ENCODE measurements around the gene FCHO2. TPM values are rescaled to one million over a fixed set of nuclear protein-coding genes. Genes with fewer than 3 reads are reported as not detected.

Gene FCHO2
- total and polyA plus RNA-seq, 2 of the 8 experiments (the other 6 are each of a cell fraction or from before 2014, with no cell fraction given), result 4.3 to 15.7 TPM

- Histone ChIP-seq H3K4ac (replicated peaks; ENCODE audit: insufficient read length, low read depth, low read length) (no peak overlapping the region), H3K79me2 (ENCODE audit: control insufficient read depth in 1 of 2, insufficient read depth in 2 of 2, low read length in 2 of 2) (no peaks in the 10 kb centered on the region), H3K23ac (ENCODE audit: insufficient read length) (no peak overlapping the region), H3K4me2 (ENCODE audit: insufficient read depth in 1 of 2, low read depth in 2 of 2, low read length in 2 of 2) (no peak overlapping the region), H3K14ac (ENCODE audit: insufficient read length) (no peak overlapping the region), H4K91ac (replicated peaks; ENCODE audit: insufficient read length, low read length) (no peak overlapping the region), H3K56ac (replicated peaks; ENCODE audit: insufficient read length, low read depth, low read length) (no peak overlapping the region), H2BK120ac (replicated peaks; ENCODE audit: low read depth, low read length) (no peak overlapping the region), H2BK15ac (ENCODE audit: low read length) (no peak overlapping the region), H3K36me3 (ENCODE audit: control insufficient read depth in 2 of 4, insufficient read depth in 4 of 4, low read length in 3 of 4) (no peaks in the 10 kb centered on the region), H3K18ac (ENCODE audit: extremely low read depth, low read length) (no peak overlapping the region), H3K4me1 (replicated peaks in 1 of 4; ENCODE audit: control insufficient read depth in 3 of 4, insufficient read depth in 4 of 4, low read length in 3 of 4) (peaks cover 0 to 8% (median 7%) of the 10 kb centered on the region in 4 experiments; a peak in 4 of 7 replicates), H2AFZ (ENCODE audit: low read length) (no peak overlapping the region), H2BK12ac (ENCODE audit: low read depth, low read length) (no peak overlapping the region), H3K27me3 (replicated peaks in 1 of 4; ENCODE audit: control insufficient read depth in 3 of 4, extremely low read depth in 1 of 4, insufficient read depth in 3 of 4, low read length in 3 of 4) (no peaks in the 10 kb centered on the region), H3K9ac (replicated peaks in 1 of 4; ENCODE audit: extremely low read depth in 1 of 4, low read depth in 3 of 4, low read length in 3 of 4) (no peak overlapping the region), H3K9me3 (ENCODE audit: insufficient read depth in 2 of 2, low read depth in 1 of 2, low read length in 1 of 2) (no peaks in the 10 kb centered on the region), H4K5ac (ENCODE audit: insufficient read length, low read depth, low read length) (no peak overlapping the region), H2AK5ac (ENCODE audit: low read depth, low read length) (no peak overlapping the region), H4K8ac (ENCODE audit: extremely low read depth, insufficient read depth, low read length) (no peak overlapping the region), H2BK5ac (ENCODE audit: low read depth, low read length) (no peak overlapping the region), H3K27ac (ENCODE audit: low read depth, low read length) (no peak overlapping the region), H3K4me3 (ENCODE audit: extremely low read depth in 1 of 4, insufficient read depth in 2 of 4, low read depth in 3 of 4, low read length in 4 of 4) (no peak overlapping the region), H4K20me1 (replicated peaks in 1 of 2; ENCODE audit: control insufficient read depth in 1 of 2, insufficient read depth in 2 of 2, low read length in 2 of 2) (no peaks in the 10 kb centered on the region), H3K23me2 (ENCODE audit: low read depth, low read length) (no peaks in the 10 kb centered on the region), H2BK20ac (ENCODE audit: low read length) (no peak overlapping the region; the same call in 1 of the 2 replicates), H3K79me1 (ENCODE audit: low read depth, low read length) (no peaks in the 10 kb centered on the region)
- POLR2A ChIA-PET (ENCODE audit: partially characterized antibody), result interaction anchor here (0.9 kb wide), 1 partner anchor 114 kb away, joined by 3 read pairs; no protein-coding TSS in a partner anchor
- CTCF ChIA-PET (ENCODE audit: partially characterized antibody), result no interaction called here
- TF ChIP-seq JUN (IDR thresholded peaks at IDR 0.05; ENCODE audit: low read depth, low read length) (no peak), PHF8 (conservative IDR thresholded peaks at IDR 0.05; ENCODE audit: low read depth, low read length) (no peak), POLR2A (IDR thresholded peaks at IDR 0.05; ENCODE audit: control extremely low read depth in 1 of 2, low read depth in 2 of 2, low read length in 2 of 2) (no peak), CEBPB (IDR thresholded peaks at IDR 0.05; ENCODE audit: low read depth, low read length) (no peak), SRF (IDR thresholded peaks at IDR 0.05; ENCODE audit: low read depth, low read length) (no peak), ZNF274 (IDR thresholded peaks at IDR 0.05; ENCODE audit: borderline replicate concordance, extremely low read depth, low read length) (no peak), BRCA1 (IDR thresholded peaks at IDR 0.05; ENCODE audit: low read depth, low read length) (no peak), CTBP2 (IDR thresholded peaks at IDR 0.05; ENCODE audit: borderline replicate concordance, insufficient read depth, insufficient read length, low read length) (no peak)
- DNase-seq (ENCODE audit: low read depth in 1 of 2, low spot score in 2 of 2) (no peak), FAIRE-seq (no peak)
- WGBS, 2 experiments (ENCODE audit: extremely low coverage in 1 of 2, insufficient coverage in 1 of 2, insufficient read length in 1 of 2, insufficient replicate concordance in 2 of 2, low coverage in 1 of 2, low lambda C conversion rate in 2 of 2, missing lambda C conversion rate in 1 of 2), result 91% methylated on average over 2 of the region's 2 CpGs; no CpG with 5 or more reads in 1 of the 2 experiments
These were observed 76.0 kb downstream of the FCHO2 start for GRCh38 chr5:73031839-73032238.
